Measurements from ENCODE around the gene WWC2. TPM values are rescaled to one million over a fixed set of nuclear protein-coding genes. Genes with fewer than 3 reads are reported as not detected.

Gene WWC2
- total RNA-seq (2021), result 82.8 and 86.5 TPM in 2 replicates
- percentile 92 among the genes with signal in this experiment for Bru-seq, nascent RNA
- BruChase-seq, experiment 1, labeled RNA remaining after a 2-hour chase, result percentile 88 among the genes with signal in this experiment
- percentile 85 among the genes with signal in this experiment for BruChase-seq, experiment 2, labeled RNA remaining after a 6-hour chase
- long read RNA-seq, full-length matches to known transcripts, result 42 of 71 reads
- long read RNA-seq, partial matches to known transcripts, result 9 of 71 reads
- long read RNA-seq, other reads (novel, unspliced or antisense), result 20 of 71 reads

DNA sequence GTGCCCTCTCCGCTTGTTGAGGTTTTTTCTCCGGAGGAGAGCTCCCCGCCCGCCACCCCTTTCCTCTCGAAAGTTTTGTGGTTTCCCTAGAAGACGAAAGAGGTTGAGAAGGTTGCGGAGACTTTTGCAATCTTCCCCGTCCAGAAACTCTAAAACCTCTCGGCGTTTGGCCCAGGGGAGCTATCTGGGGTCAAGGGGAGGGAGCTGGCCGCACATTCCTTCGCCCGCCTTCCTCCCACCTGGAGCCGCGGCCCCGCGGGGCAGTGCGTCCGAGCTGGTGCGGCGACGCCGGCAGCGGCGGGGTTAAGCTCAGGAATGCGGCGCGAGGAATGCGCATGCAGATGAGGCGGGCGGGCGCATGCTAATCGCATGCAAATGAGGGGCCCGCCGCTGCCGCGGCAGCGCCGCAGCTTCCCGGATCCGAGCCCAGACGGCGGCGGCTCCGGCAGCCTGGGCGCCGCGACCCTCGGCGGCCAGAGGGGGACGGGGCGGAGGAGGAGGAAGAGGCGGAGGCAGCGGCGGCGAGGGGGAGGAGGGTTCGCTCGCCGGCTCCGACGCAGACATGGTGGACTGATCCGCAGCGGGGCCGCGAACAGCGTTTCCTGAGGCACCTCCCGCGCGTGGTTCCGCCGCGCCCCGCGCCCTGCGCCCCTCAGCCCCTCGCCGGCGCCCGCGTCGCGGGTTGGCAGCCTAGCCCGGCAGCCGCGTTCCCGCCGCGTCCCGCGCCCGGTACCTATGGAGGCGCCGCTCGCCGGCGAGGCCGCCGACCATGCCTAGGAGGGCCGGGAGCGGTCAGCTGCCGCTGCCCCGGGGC, at the start of gene WWC2:
TSS of gene WWC2 (plus strand) at position 535 of the 814 bp plus-strand sequence. CDS start at position 770, 235 bp downstream.
- intact Hi-C loops (cut with micrococcal nuclease; ENCODE audit: unreplicated experiment), result loop anchor here (5.0 kb wide), 1 partner anchor 43 kb away; no protein-coding TSS in a partner anchor
- H3K27me3 ChIP-seq (replicated peaks; ENCODE audit: insufficient read depth, low read depth, low read length, poor library complexity), result no peaks in the 10 kb centered on the region
- H3K4me1 ChIP-seq (ENCODE audit: insufficient read depth, low read length, poor library complexity, severe bottlenecking), result peaks cover 71% of the 10 kb centered on the region
- DNase-seq (ENCODE audit: low spot score), result peak; percentile 96
- no peak for TF ChIP-seq CTCF (conservative IDR thresholded peaks at IDR 0.05; ENCODE audit: low read depth, low read length)
- TF ChIP-seq EZH2 (IDR thresholded peaks at IDR 0.05; ENCODE audit: borderline replicate concordance, low read depth, low read length, poor library complexity, severe bottlenecking), result no peak
- H3K27ac ChIP-seq (ENCODE audit: low read depth, low read length, poor library complexity, severe bottlenecking), result peak within 1 kb of the TSS; percentile 95
- no peaks in the 10 kb centered on the region for H3K36me3 ChIP-seq (ENCODE audit: insufficient read depth, low read length, poor library complexity, severe bottlenecking)
- H3K4me3 ChIP-seq (ENCODE audit: low read depth, low read length, poor library complexity, severe bottlenecking), result peak within 1 kb of the TSS; percentile 89
- ChIA-PET CTCF (interaction anchor here (0.6 to 0.7 kb wide), 2 partner anchors 144 to 1925 kb away, joined by 3 to 4 read pairs; no protein-coding TSS in a partner anchor), POLR2A (ENCODE audit: low non-redundant PET) (interaction anchor here (0.7 kb wide), 1 partner anchor 752 kb away, joined by 3 read pairs; no protein-coding TSS in a partner anchor)
- no peaks in the 10 kb centered on the region for H3K9me3 ChIP-seq (ENCODE audit: low read depth, low read length, poor library complexity, severe bottlenecking)
- no TSS peak for BruUV-seq (replicated peaks)

- intact Hi-C loops (cut with micrococcal nuclease; ENCODE audit: unreplicated experiment), result no loop called here
- ChIA-PET CTCF (no interaction called here), POLR2A (ENCODE audit: low non-redundant PET) (no interaction called here)
- Histone ChIP-seq H3K9me3 (ENCODE audit: low read depth, low read length, poor library complexity, severe bottlenecking) (no peaks in the 10 kb centered on the region), H3K27me3 (replicated peaks; ENCODE audit: insufficient read depth, low read depth, low read length, poor library complexity) (peaks cover 3% of the 10 kb centered on the region), H3K36me3 (ENCODE audit: insufficient read depth, low read length, poor library complexity, severe bottlenecking) (no peaks in the 10 kb centered on the region), H3K27ac (ENCODE audit: low read depth, low read length, poor library complexity, severe bottlenecking) (no peak overlapping the region), H3K4me3 (ENCODE audit: low read depth, low read length, poor library complexity, severe bottlenecking) (no peak overlapping the region), H3K4me1 (ENCODE audit: insufficient read depth, low read length, poor library complexity, severe bottlenecking) (no peaks in the 10 kb centered on the region)
- DNase-seq (ENCODE audit: low spot score), result no peak
- TF ChIP-seq CTCF (conservative IDR thresholded peaks at IDR 0.05; ENCODE audit: low read depth, low read length), result no peak
- no peak for TF ChIP-seq EZH2 (IDR thresholded peaks at IDR 0.05; ENCODE audit: borderline replicate concordance, low read depth, low read length, poor library complexity, severe bottlenecking)
- BruUV-seq (replicated peaks), result no TSS peak
Measured at GRCh38 chr4:183053681-183054080, 45.4 kb upstream of the WWC2 start.

DNA sequence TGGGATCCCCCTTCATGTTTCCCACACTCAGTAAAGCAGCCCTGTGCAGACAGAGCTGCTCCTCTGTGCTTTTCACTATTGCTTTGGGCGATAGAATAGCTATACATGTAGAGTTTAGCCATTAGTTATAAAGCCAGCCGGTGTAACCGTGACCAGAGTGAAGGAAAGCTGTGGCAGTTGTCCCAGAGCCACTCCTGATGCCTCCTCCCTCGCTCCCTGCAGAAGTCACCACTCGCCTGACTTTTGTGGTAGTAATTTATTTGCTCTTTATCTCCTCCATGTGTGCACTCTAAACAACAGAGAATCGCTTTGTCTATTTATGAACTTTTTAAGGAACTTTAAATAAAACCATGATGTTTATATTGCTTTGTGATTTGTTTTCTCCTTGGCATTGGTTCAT, 41.8 kb upstream of the WWC2 start:
- no TSS peak for BruUV-seq (replicated peaks)
- Histone ChIP-seq H3K27me3 (replicated peaks; ENCODE audit: insufficient read depth, low read depth, low read length, poor library complexity) (no peaks in the 10 kb centered on the region), H3K27ac (ENCODE audit: low read depth, low read length, poor library complexity, severe bottlenecking) (no peak overlapping the region), H3K36me3 (ENCODE audit: insufficient read depth, low read length, poor library complexity, severe bottlenecking) (no peaks in the 10 kb centered on the region), H3K4me3 (ENCODE audit: low read depth, low read length, poor library complexity, severe bottlenecking) (no peak overlapping the region), H3K9me3 (ENCODE audit: low read depth, low read length, poor library complexity, severe bottlenecking) (no peaks in the 10 kb centered on the region), H3K4me1 (ENCODE audit: insufficient read depth, low read length, poor library complexity, severe bottlenecking) (no peaks in the 10 kb centered on the region)
- POLR2A ChIA-PET (ENCODE audit: low non-redundant PET), result no interaction called here
- CTCF ChIA-PET, result interaction anchor here (1.1 kb wide), 1 partner anchor 16 kb away, joined by 4 read pairs; no protein-coding TSS in a partner anchor
- intact Hi-C loops (cut with micrococcal nuclease; ENCODE audit: unreplicated experiment), result no loop called here
- TF ChIP-seq CTCF (conservative IDR thresholded peaks at IDR 0.05; ENCODE audit: low read depth, low read length) (no peak), EZH2 (IDR thresholded peaks at IDR 0.05; ENCODE audit: borderline replicate concordance, low read depth, low read length, poor library complexity, severe bottlenecking) (no peak)
- no peak for DNase-seq (ENCODE audit: low spot score)
